ENCODE measurements around the gene PDE11A.

The PDE11A gene

GRCh38 chr2:177908824-177909223 is 163.8 kb downstream of the PDE11A start:
- no peak for TF ChIP-seq GATA1 (IDR thresholded peaks at IDR 0.05; ENCODE audit: low read depth, low read length)
- no peak for TF ChIP-seq POLR2A (IDR thresholded peaks at IDR 0.05; ENCODE audit: low read length)
- DNase-seq, result no peak

- DNase-seq, result no peak
- TF ChIP-seq POLR2A (IDR thresholded peaks at IDR 0.05; ENCODE audit: low read length) (no peak), GATA1 (IDR thresholded peaks at IDR 0.05; ENCODE audit: low read depth, low read length) (no peak)
Measured at GRCh38 chr2:177908182-177908581, 164.4 kb downstream of the PDE11A start.

GRCh38 chr2:177906041-177906718 is 166.4 kb downstream of the PDE11A start:
- TF ChIP-seq GATA1 (IDR thresholded peaks at IDR 0.05; ENCODE audit: low read depth, low read length) (no peak), POLR2A (IDR thresholded peaks at IDR 0.05; ENCODE audit: low read length) (no peak)
- peak; percentile 62 to 69 for DNase-seq

GRCh38 chr2:177905640-177906039 is 166.9 kb downstream of the PDE11A start:
- TF ChIP-seq GATA1 (IDR thresholded peaks at IDR 0.05; ENCODE audit: low read depth, low read length) (no peak), POLR2A (IDR thresholded peaks at IDR 0.05; ENCODE audit: low read length) (no peak)
- no peak for DNase-seq

- TF ChIP-seq GATA1 (IDR thresholded peaks at IDR 0.05; ENCODE audit: low read depth, low read length) (no peak), POLR2A (IDR thresholded peaks at IDR 0.05; ENCODE audit: low read length) (no peak)
- DNase-seq, result no peak
Measured at GRCh38 chr2:177902395-177903163, 170.0 kb downstream of the PDE11A start.

- no peak for TF ChIP-seq GATA1 (IDR thresholded peaks at IDR 0.05; ENCODE audit: low read depth, low read length)
- TF ChIP-seq POLR2A (IDR thresholded peaks at IDR 0.05; ENCODE audit: low read length), result no peak
- DNase-seq, result no peak
Measured at GRCh38 chr2:177900082-177900481, 172.5 kb downstream of the PDE11A start.

GRCh38 chr2:177897278-177897677 is 175.3 kb downstream of the PDE11A start:
- TF ChIP-seq POLR2A (IDR thresholded peaks at IDR 0.05; ENCODE audit: low read length), result no peak
- no peak for TF ChIP-seq GATA1 (IDR thresholded peaks at IDR 0.05; ENCODE audit: low read depth, low read length)
- no peak for DNase-seq

GRCh38 chr2:177896587-177896986 is 176.0 kb downstream of the PDE11A start:
- no peak for DNase-seq
- TF ChIP-seq POLR2A (IDR thresholded peaks at IDR 0.05; ENCODE audit: low read length) (no peak), GATA1 (IDR thresholded peaks at IDR 0.05; ENCODE audit: low read depth, low read length) (no peak)

GRCh38 chr2:177894546-177894945 is 178.0 kb downstream of the PDE11A start:
- TF ChIP-seq GATA1 (IDR thresholded peaks at IDR 0.05; ENCODE audit: low read depth, low read length) (no peak), POLR2A (IDR thresholded peaks at IDR 0.05; ENCODE audit: low read length) (no peak)
- DNase-seq, result no peak

GRCh38 chr2:177893880-177894279 is 178.7 kb downstream of the PDE11A start:
- TF ChIP-seq GATA1 (IDR thresholded peaks at IDR 0.05; ENCODE audit: low read depth, low read length), result no peak
- peak; percentile 22 to 61 for DNase-seq

GRCh38 chr2:177891533-177891932 is 181.0 kb downstream of the PDE11A start:
- no peak for DNase-seq
- TF ChIP-seq GATA1 (IDR thresholded peaks at IDR 0.05; ENCODE audit: low read depth, low read length), result no peak
- TF ChIP-seq POLR2A (IDR thresholded peaks at IDR 0.05; ENCODE audit: low read length), result no peak

- no peak for TF ChIP-seq GATA1 (IDR thresholded peaks at IDR 0.05; ENCODE audit: low read depth, low read length)
- no peak for TF ChIP-seq POLR2A (IDR thresholded peaks at IDR 0.05; ENCODE audit: low read length)
- DNase-seq, result peak; percentile 29 to 63
Measured at GRCh38 chr2:177889818-177890460, 182.6 kb downstream of the PDE11A start.

GRCh38 chr2:177888581-177888980 is 184.0 kb downstream of the PDE11A start:
- DNase-seq, result no peak
- no peak for TF ChIP-seq POLR2A (IDR thresholded peaks at IDR 0.05; ENCODE audit: low read length)
- TF ChIP-seq GATA1 (IDR thresholded peaks at IDR 0.05; ENCODE audit: low read depth, low read length), result no peak

- no peak for DNase-seq
- TF ChIP-seq GATA1 (IDR thresholded peaks at IDR 0.05; ENCODE audit: low read depth, low read length) (no peak), POLR2A (IDR thresholded peaks at IDR 0.05; ENCODE audit: low read length) (no peak)
Measured at GRCh38 chr2:177887722-177888121, 184.9 kb downstream of the PDE11A start.
